Measurements from ENCODE around the gene KIF18B. TPM values are rescaled to one million over a fixed set of nuclear protein-coding genes. Genes with fewer than 3 reads are reported as not detected.

The KIF18B gene
- total and polyA plus RNA-seq, 2 donors (not counting 3 experiments of a cell fraction or from before 2014, with no cell fraction given) = 24.5 to 50.3 TPM

DNA sequence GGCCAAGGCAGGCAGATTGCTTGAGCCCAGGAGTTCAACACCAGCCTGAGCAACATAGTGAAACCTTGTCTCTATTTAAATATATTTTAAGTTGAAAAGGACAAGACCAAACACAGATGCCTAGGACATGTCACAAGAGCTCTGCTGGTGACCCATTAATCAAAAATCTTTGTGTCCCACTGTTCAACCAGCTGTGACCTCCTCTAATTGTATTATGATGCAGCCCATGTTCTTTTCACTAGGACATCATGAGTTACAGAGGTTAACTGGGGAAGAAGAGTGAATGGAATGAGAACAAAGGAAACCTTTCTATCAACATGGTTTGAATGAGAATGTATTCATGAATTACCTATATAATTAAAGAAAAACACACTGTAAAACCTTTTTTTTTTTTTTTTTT is 55.3 kb downstream of the KIF18B start:
- no peak for DNase-seq (ENCODE audit: low read depth, low spot score)
- Histone ChIP-seq H2AFZ (ENCODE audit: low read depth, low read length) (no peak overlapping the region), H4K20me1 (replicated peaks; ENCODE audit: control insufficient read depth, extremely low read depth, insufficient read depth, low read length) (no peaks in the 10 kb centered on the region), H3K4me3 (replicated peaks in 1 of 3; ENCODE audit: insufficient read depth in 1 of 3, low read depth in 1 of 3, low read length in 3 of 3) (no peak overlapping the region), H3K27ac (ENCODE audit: insufficient read depth, low read depth, low read length) (no peak overlapping the region), H3K4me2 (ENCODE audit: insufficient read depth, low read length) (no peak overlapping the region), H3K9me1 (replicated peaks; ENCODE audit: control insufficient read depth, extremely low read depth, insufficient read depth, low read length) (peaks cover 3% of the 10 kb centered on the region), H3K9ac (replicated peaks; ENCODE audit: extremely low read depth, insufficient read depth, low read length) (no peak overlapping the region), H3K27me3 (ENCODE audit: control insufficient read depth in 2 of 2, insufficient read depth in 2 of 2, low read length in 2 of 2) (no peaks in the 10 kb centered on the region), H3K9me3 (replicated peaks; ENCODE audit: control insufficient read depth, insufficient read depth, low read length) (no peaks in the 10 kb centered on the region), H3K4me1 (ENCODE audit: control insufficient read depth, extremely low read depth, insufficient read depth, low read length) (no peaks in the 10 kb centered on the region), H3K36me3 (ENCODE audit: control insufficient read depth in 2 of 2, extremely low read depth in 1 of 2, insufficient read depth in 2 of 2, low read length in 2 of 2) (peaks cover 10 to 18% of the 10 kb centered on the region in 2 experiments), H3K79me2 (ENCODE audit: control insufficient read depth, insufficient read depth, low read length) (peaks cover 80% of the 10 kb centered on the region)
- dilution Hi-C loops (cut with MboI; ENCODE audit: extremely low pct_ligation_motif_present, low sequenced_read_pairs) = no loop called here
- ChIA-PET POLR2A (no interaction called here), CTCF (interaction anchor here (0.7 to 2.1 kb wide), 3 partner anchors 9 to 130 kb away, joined by 3 to 12 read pairs (median 3); no protein-coding TSS in a partner anchor)
- BruUV-seq (replicated peaks) = no TSS peak
- no peak for FAIRE-seq
- TF ChIP-seq EZH2 (IDR thresholded peaks at IDR 0.05; ENCODE audit: borderline replicate concordance, low read depth, low read length, severe bottlenecking) = no peak
- TF ChIP-seq, protein P1, sequence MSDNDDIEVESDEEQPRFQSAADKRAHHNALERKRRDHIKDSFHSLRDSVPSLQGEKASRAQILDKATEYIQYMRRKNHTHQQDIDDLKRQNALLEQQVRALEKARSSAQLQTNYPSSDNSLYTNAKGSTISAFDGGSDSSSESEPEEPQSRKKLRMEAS (IDR thresholded peaks at IDR 0.05; ENCODE audit: insufficient read depth, insufficient read length) = no peak
- TF ChIP-seq, protein P2, sequence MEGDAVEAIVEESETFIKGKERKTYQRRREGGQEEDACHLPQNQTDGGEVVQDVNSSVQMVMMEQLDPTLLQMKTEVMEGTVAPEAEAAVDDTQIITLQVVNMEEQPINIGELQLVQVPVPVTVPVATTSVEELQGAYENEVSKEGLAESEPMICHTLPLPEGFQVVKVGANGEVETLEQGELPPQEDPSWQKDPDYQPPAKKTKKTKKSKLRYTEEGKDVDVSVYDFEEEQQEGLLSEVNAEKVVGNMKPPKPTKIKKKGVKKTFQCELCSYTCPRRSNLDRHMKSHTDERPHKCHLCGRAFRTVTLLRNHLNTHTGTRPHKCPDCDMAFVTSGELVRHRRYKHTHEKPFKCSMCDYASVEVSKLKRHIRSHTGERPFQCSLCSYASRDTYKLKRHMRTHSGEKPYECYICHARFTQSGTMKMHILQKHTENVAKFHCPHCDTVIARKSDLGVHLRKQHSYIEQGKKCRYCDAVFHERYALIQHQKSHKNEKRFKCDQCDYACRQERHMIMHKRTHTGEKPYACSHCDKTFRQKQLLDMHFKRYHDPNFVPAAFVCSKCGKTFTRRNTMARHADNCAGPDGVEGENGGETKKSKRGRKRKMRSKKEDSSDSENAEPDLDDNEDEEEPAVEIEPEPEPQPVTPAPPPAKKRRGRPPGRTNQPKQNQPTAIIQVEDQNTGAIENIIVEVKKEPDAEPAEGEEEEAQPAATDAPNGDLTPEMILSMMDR (IDR thresholded peaks at IDR 0.05; ENCODE audit: extremely low read depth in 1 of 2, insufficient read depth in 1 of 2, low read depth in 1 of 2, low read length in 2 of 2) = no peak
- intact Hi-C loops (cut with micrococcal nuclease) = no loop called here

DNA sequence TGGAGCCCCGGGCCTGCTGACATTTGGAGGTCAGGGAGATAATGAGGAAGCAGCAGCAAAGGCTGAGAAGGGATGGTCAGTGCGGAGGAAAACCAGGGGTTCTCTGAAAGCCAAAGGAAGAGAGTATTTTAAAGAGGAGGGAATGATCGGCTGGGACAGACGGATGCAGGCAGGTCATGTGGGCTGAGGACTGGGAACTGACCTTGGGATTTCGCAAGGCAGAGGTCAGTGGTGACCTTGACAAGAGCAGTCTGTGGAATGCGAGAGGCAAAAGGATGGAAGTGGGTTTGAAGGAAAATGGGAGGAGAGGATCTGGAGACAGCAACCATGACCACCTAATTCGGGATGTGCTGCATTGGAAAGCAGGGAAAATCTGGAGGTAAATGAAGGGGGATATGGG is 58.6 kb downstream of the KIF18B start:
- Histone ChIP-seq H3K9ac (replicated peaks; ENCODE audit: extremely low read depth, insufficient read depth, low read length) (no peak overlapping the region), H3K4me1 (ENCODE audit: control insufficient read depth, extremely low read depth, insufficient read depth, low read length) (no peaks in the 10 kb centered on the region), H3K4me2 (ENCODE audit: insufficient read depth, low read length) (no peak overlapping the region), H3K79me2 (ENCODE audit: control insufficient read depth, insufficient read depth, low read length) (peaks cover 62% of the 10 kb centered on the region), H3K9me3 (replicated peaks; ENCODE audit: control insufficient read depth, insufficient read depth, low read length) (no peaks in the 10 kb centered on the region), H3K4me3 (replicated peaks in 1 of 3; ENCODE audit: insufficient read depth in 1 of 3, low read depth in 1 of 3, low read length in 3 of 3) (no peak overlapping the region), H3K27ac (ENCODE audit: insufficient read depth, low read depth, low read length) (no peak overlapping the region), H4K20me1 (replicated peaks; ENCODE audit: control insufficient read depth, extremely low read depth, insufficient read depth, low read length) (no peaks in the 10 kb centered on the region), H3K9me1 (replicated peaks; ENCODE audit: control insufficient read depth, extremely low read depth, insufficient read depth, low read length) (peaks cover 3% of the 10 kb centered on the region), H3K27me3 (ENCODE audit: control insufficient read depth in 2 of 2, insufficient read depth in 2 of 2, low read length in 2 of 2) (no peaks in the 10 kb centered on the region), H3K36me3 (ENCODE audit: control insufficient read depth in 2 of 2, extremely low read depth in 1 of 2, insufficient read depth in 2 of 2, low read length in 2 of 2) (peaks cover 21 to 31% of the 10 kb centered on the region in 2 experiments), H2AFZ (ENCODE audit: low read depth, low read length) (no peak overlapping the region)
- no peak for TF ChIP-seq JUN (IDR thresholded peaks at IDR 0.05; ENCODE audit: borderline replicate concordance, insufficient read depth, insufficient read length, low read depth)
- no TSS peak for BruUV-seq (replicated peaks)
- intact Hi-C loops (cut with micrococcal nuclease) = no loop called here
- POLR2A ChIA-PET = interaction anchor here (1.1 kb wide), 1 partner anchor 11 kb away, joined by 3 read pairs; the partner anchor contains the start of gene EFTUD2
- DNase-seq (ENCODE audit: low read depth, low spot score) (no peak), FAIRE-seq (no peak)
- dilution Hi-C loops (cut with MboI; ENCODE audit: extremely low pct_ligation_motif_present, low sequenced_read_pairs) = no loop called here
- CTCF ChIA-PET = interaction anchor here (1.2 to 1.4 kb wide), 2 partner anchors 10 kb away, joined by 4 to 6 read pairs; partner anchors contain the start of gene EFTUD2

All from endothelial cell of umbilical vein (primary cell).